Measurements from ENCODE around the gene CTPS1. TPM values are rescaled to one million over a fixed set of nuclear protein-coding genes. Genes with fewer than 3 reads are reported as not detected.

CTPS1 gene
- total RNA-seq, 1 experiment from 2014 or later: 43.8 TPM

GRCh38 chr1:40966417-40966816 is 13.1 kb upstream of the CTPS1 start:
- no peak for DNase-seq (ENCODE audit: low spot score)

GRCh38 chr1:40969445-40969844 is 10.1 kb upstream of the CTPS1 start:
- no peak for DNase-seq (ENCODE audit: low spot score)

GRCh38 chr1:40971966-40972365 is 7.5 kb upstream of the CTPS1 start:
- no peak for DNase-seq (ENCODE audit: low spot score)

GRCh38 chr1:40973912-40974311 is 5.6 kb upstream of the CTPS1 start:
- DNase-seq (ENCODE audit: low spot score): no peak

- no peak for DNase-seq (ENCODE audit: low spot score)
Measured at GRCh38 chr1:40974945-40975344, 4.6 kb upstream of the CTPS1 start.

- peak; percentile 85 for DNase-seq (ENCODE audit: low spot score)
Measured at GRCh38 chr1:40976952-40977690, 2.4 kb upstream of the CTPS1 start.

- DNase-seq (ENCODE audit: low spot score): peak; percentile 25
Measured at GRCh38 chr1:40977716-40978115, 1.8 kb upstream of the CTPS1 start.

GRCh38 chr1:40978886-40979240 is 633 bp upstream of the CTPS1 start:
- DNase-seq (ENCODE audit: low spot score): no peak

- DNase-seq (ENCODE audit: low spot score): no peak
Measured at GRCh38 chr1:40980068-40980452, 564 bp downstream of the CTPS1 start.

- DNase-seq (ENCODE audit: low spot score): peak; percentile 31
Measured at GRCh38 chr1:40980453-40981121, 1.1 kb downstream of the CTPS1 start.

- no peak for DNase-seq (ENCODE audit: low spot score)
Measured at GRCh38 chr1:40981691-40982448, 2.4 kb downstream of the CTPS1 start.

GRCh38 chr1:40982721-40983120 is 3.2 kb downstream of the CTPS1 start:
- no peak for DNase-seq (ENCODE audit: low spot score)

- no peak for DNase-seq (ENCODE audit: low spot score)
Measured at GRCh38 chr1:40983286-40983685, 3.8 kb downstream of the CTPS1 start.

GRCh38 chr1:40984066-40984465 is 4.6 kb downstream of the CTPS1 start:
- no peak for DNase-seq (ENCODE audit: low spot score)

- no peak for DNase-seq (ENCODE audit: low spot score)
Measured at GRCh38 chr1:40984531-40984930, 5.0 kb downstream of the CTPS1 start.

GRCh38 chr1:40985161-40985560 is 5.7 kb downstream of the CTPS1 start:
- DNase-seq (ENCODE audit: low spot score): no peak

- no peak for DNase-seq (ENCODE audit: low spot score)
Measured at GRCh38 chr1:40985875-40986274, 6.4 kb downstream of the CTPS1 start.

GRCh38 chr1:40986328-40986783 is 6.9 kb downstream of the CTPS1 start:
- no peak for DNase-seq (ENCODE audit: low spot score)

- DNase-seq (ENCODE audit: low spot score): no peak
Measured at GRCh38 chr1:40986956-40987355, 7.5 kb downstream of the CTPS1 start.

- DNase-seq (ENCODE audit: low spot score): no peak
Measured at GRCh38 chr1:40987439-40988276, 8.2 kb downstream of the CTPS1 start.

GRCh38 chr1:40988280-40988679 is 8.8 kb downstream of the CTPS1 start:
- no peak for DNase-seq (ENCODE audit: low spot score)

GRCh38 chr1:40989066-40989465 is 9.6 kb downstream of the CTPS1 start:
- DNase-seq (ENCODE audit: low spot score): no peak

Measured in A172 (cell line).